ENCODE results near the gene OGDH.
"Not testable (repeated sequence)": the region's sequence is repeated elsewhere in the genome, so short reads cannot be mapped to it uniquely, and the experiment has no call there.

OGDH gene

DNA sequence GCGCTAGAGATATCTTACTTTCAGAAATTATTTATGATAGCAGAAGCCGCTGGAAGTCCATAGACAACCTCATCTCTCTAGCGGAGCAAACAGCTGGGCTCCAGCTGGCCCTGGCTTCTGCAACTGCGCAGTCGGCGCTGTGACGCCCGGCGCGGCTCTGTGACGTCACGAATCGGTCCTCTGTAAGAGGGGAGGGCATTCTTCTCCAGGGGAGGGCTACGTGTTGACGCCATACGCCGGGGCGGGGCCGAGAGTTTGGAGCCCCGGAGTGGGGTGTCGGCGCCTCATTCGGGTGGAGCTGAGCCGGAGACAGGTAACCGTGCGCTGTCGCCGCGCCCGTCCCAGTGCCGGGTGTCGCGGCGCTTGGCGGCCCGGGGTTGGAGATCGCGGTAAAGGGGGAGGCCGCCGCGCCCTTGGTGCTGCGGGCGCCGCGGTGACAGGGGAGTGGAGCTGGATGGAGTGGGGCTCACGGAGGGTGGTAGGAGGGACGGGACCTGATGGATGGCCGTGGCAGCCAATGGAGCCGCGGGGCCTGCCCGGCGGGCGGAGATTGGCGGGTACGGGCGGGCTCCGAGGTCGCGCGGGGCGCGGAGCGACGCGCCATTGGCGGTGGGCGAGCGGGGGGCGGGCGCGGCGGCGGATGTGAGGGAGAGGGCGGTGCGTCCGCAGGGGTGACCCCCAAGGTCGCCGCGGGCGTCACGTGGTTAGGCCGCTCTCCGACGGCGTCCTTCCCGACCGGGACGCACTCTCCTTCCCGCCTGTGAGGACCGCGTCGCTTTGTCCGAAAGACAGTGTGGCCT, at the start of gene OGDH:
Gene OGDH (plus strand): TSS at position 287 of the 800 bp plus-strand sequence. CDS start 17,717 bp downstream, outside the sequence.
- H3K9ac ChIP-seq (ENCODE audit: low read length) = peak within 1 kb of the TSS; percentile 90
- peak within 1 kb of the TSS; percentile 95 for H3K4me3 ChIP-seq (ENCODE audit: low read depth, low read length)
- no peaks in the 10 kb centered on the region for H3K36me3 ChIP-seq (ENCODE audit: control insufficient read depth, insufficient read depth, low read length)
- H3K27me3 ChIP-seq (ENCODE audit: control insufficient read depth, insufficient read depth, low read length) = peaks cover 4% of the 10 kb centered on the region; the same call in 1 of the 2 replicates
- H3K4me1 ChIP-seq (ENCODE audit: control insufficient read depth, insufficient read depth, low read length) = peaks cover 7% of the 10 kb centered on the region; the same call in 1 of the 2 replicates
- peak within 1 kb of the TSS; percentile 90 for H3K27ac ChIP-seq (ENCODE audit: low read depth, low read length)
- H3K9me3 ChIP-seq (ENCODE audit: control insufficient read depth, insufficient read depth, low read depth, low read length) = no peaks in the 10 kb centered on the region

DNA sequence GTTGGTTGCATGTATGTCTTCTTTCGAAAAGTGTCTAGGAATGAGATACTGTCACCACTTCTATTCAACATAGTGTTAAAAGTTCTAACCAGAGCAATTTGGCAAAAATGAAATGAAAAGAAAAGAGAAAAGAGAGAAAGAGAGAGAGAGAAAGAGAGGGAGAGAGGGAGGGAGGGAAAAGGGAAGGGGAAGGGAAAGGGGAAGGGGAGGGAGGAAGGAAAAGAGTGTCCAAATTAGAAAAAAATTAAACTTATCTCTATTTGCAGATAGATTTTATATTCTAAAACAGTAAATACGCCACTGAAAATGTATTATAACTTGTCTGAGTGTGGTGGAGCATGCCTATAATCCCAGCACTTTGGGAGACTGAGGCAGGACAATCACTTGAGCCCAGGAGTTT, 48.9 kb upstream of the OGDH start:
- no peak overlapping the region for H3K9ac ChIP-seq (ENCODE audit: low read length)
- H3K27ac ChIP-seq (ENCODE audit: low read depth, low read length) = no peak overlapping the region
- peaks cover 8% of the 10 kb centered on the region; the same call in 1 of the 2 replicates for H3K4me1 ChIP-seq (ENCODE audit: control insufficient read depth, insufficient read depth, low read length)
- H3K9me3 ChIP-seq (ENCODE audit: control insufficient read depth, insufficient read depth, low read depth, low read length) = no peaks in the 10 kb centered on the region
- H3K27me3 ChIP-seq (ENCODE audit: control insufficient read depth, insufficient read depth, low read length) = no peaks in the 10 kb centered on the region
- no peaks in the 10 kb centered on the region for H3K36me3 ChIP-seq (ENCODE audit: control insufficient read depth, insufficient read depth, low read length)
- H3K4me3 ChIP-seq (ENCODE audit: low read depth, low read length) = no peak overlapping the region

DNA sequence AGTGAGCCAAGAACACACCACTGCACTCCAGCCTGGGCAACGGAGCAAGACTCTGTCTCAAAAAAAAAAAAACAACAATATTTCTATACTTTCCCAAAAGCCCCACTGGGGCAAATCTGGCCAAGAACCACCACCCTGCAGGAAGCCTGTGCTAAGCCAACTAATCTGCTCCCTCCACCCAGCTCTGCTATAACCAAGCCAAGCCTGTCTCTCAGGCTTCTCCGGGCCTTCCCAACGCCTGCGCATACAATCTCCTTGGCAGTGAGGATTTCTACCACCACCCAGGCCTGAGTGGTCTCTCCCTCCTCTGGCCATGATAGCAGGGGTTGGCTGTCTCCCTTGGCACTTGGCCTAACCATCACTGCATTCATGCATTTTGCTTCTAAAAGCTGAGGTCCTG, 46.9 kb upstream of the OGDH start:
- H3K27me3 ChIP-seq (ENCODE audit: control insufficient read depth, insufficient read depth, low read length) = no peaks in the 10 kb centered on the region
- H3K9me3 ChIP-seq (ENCODE audit: control insufficient read depth, insufficient read depth, low read depth, low read length) = no peaks in the 10 kb centered on the region
- no peak overlapping the region for H3K27ac ChIP-seq (ENCODE audit: low read depth, low read length)
- H3K36me3 ChIP-seq (ENCODE audit: control insufficient read depth, insufficient read depth, low read length) = peaks cover 6% of the 10 kb centered on the region
- H3K4me3 ChIP-seq (ENCODE audit: low read depth, low read length) = no peak overlapping the region
- H3K9ac ChIP-seq (ENCODE audit: low read length) = no peak overlapping the region
- peaks cover 8% of the 10 kb centered on the region; the same call in 1 of the 2 replicates for H3K4me1 ChIP-seq (ENCODE audit: control insufficient read depth, insufficient read depth, low read length)

DNA sequence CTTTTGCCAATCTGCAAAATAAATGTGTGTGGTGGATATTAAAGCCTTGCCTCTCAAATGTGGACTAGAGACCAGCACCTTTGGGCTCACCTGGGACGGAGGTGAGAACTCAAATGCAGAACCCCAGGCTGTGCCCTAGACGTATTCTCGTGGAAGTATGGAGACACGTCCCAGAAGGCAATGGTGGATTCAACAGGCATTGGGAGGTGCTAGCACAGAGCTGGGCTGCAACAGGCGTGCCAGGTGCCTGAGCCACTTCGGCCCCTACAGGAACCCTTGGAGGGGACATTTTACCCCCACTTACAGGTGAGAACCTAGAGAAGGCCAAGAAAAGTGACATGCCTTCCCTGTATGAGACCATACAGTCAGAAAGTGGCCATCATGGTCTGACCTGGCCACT, 44.9 kb upstream of the OGDH start:
- Histone ChIP-seq H3K36me3 (ENCODE audit: control insufficient read depth, insufficient read depth, low read length) (peaks cover 24% of the 10 kb centered on the region), H3K4me1 (ENCODE audit: control insufficient read depth, insufficient read depth, low read length) (peaks cover 8% of the 10 kb centered on the region; the same call in 1 of the 2 replicates), H3K27me3 (ENCODE audit: control insufficient read depth, insufficient read depth, low read length) (no peaks in the 10 kb centered on the region), H3K9ac (ENCODE audit: low read length) (no peak overlapping the region), H3K27ac (ENCODE audit: low read depth, low read length) (no peak overlapping the region), H3K4me3 (ENCODE audit: low read depth, low read length) (no peak overlapping the region), H3K9me3 (ENCODE audit: control insufficient read depth, insufficient read depth, low read depth, low read length) (no peaks in the 10 kb centered on the region)

DNA sequence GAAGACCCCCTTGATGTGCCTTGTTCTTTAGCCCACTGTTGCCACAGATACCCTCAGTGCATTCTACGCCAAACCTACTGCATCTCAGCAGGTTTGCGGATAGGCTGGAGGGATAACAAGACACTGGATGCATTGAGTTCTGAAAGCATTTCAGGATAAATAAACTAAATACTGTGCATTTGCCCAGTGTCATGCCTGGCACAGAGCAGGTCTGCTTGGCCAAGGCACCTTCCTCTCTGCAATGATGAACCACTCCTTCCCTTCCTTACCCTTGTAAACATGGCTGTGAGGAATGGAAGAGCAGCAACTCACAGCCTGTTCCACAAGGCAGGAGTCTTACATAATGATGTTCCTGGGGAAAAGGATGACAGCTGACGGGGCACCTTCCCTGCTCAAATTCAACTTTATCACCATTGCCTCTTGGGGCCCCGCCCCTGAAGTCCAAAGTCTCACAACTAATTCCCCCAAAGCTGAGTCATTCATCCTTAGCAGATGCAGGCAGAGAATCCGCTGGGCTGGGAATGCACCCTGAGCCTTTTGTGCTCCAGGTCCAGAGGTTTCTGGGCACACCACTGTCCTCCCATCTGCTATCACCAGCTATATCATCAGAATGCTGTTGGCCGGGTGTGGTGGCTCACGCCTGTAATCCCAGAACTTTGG, 44.3 kb upstream of the OGDH start:
- no peaks in the 10 kb centered on the region for H3K27me3 ChIP-seq (ENCODE audit: control insufficient read depth, insufficient read depth, low read length)
- peaks cover 8% of the 10 kb centered on the region; the same call in 1 of the 2 replicates for H3K4me1 ChIP-seq (ENCODE audit: control insufficient read depth, insufficient read depth, low read length)
- H3K36me3 ChIP-seq (ENCODE audit: control insufficient read depth, insufficient read depth, low read length) = peaks cover 30% of the 10 kb centered on the region
- H3K9me3 ChIP-seq (ENCODE audit: control insufficient read depth, insufficient read depth, low read depth, low read length) = no peaks in the 10 kb centered on the region
- H3K4me3 ChIP-seq (ENCODE audit: low read depth, low read length) = no peak overlapping the region
- no peak overlapping the region for H3K27ac ChIP-seq (ENCODE audit: low read depth, low read length)
- no peak overlapping the region for H3K9ac ChIP-seq (ENCODE audit: low read length)

DNA sequence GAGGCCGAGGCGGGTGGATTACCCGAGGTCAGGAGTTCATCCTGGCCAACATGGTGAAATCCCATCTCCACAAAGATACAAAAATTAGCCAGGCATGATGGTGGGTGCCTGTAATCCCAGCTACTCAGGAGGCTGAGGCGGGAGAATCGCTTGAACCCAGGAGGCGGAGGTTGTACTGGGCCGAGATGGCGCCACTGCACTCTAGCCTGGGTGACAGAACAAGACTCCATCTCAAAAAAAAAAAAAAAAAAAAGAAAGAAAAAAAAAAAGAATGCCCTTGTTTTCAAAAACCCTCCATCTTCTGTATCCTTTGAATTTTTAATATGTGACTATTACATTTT, 43.8 kb upstream of the OGDH start:
- H3K27me3 ChIP-seq (ENCODE audit: control insufficient read depth, insufficient read depth, low read length); H3K27ac ChIP-seq (ENCODE audit: low read depth, low read length); H3K4me1 ChIP-seq (ENCODE audit: control insufficient read depth, insufficient read depth, low read length); H3K9me3 ChIP-seq (ENCODE audit: control insufficient read depth, insufficient read depth, low read depth, low read length); H3K9ac ChIP-seq (ENCODE audit: low read length); H3K4me3 ChIP-seq (ENCODE audit: low read depth, low read length): not testable (repeated sequence)
- peaks cover 35% of the 10 kb centered on the region for H3K36me3 ChIP-seq (ENCODE audit: control insufficient read depth, insufficient read depth, low read length)

DNA sequence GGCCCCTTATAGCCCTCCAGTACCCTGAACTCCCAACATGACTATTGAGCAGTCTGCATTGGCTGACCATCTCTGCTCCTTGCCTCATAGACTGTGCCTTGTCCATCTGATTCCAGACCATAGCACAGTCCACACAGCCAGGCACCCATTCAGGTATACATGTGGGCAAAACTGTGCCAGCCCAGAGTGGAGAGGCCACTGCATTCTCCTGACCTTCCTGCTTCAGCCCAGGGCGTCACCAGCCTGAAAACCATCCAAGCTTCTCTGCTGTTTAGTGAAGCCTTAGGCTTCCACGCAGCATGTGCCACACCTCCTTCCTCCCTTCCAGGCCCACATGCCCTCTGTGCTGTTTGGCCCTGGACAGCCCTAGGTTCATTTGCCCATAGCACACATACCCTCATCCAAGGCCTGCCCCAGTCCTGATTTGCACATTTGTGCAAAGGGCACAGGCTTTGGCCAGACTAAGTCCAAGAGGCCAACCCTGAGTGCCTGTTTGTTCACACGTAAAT, 43.2 kb upstream of the OGDH start:
- no peaks in the 10 kb centered on the region for H3K27me3 ChIP-seq (ENCODE audit: control insufficient read depth, insufficient read depth, low read length)
- no peaks in the 10 kb centered on the region for H3K9me3 ChIP-seq (ENCODE audit: control insufficient read depth, insufficient read depth, low read depth, low read length)
- H3K4me1 ChIP-seq (ENCODE audit: control insufficient read depth, insufficient read depth, low read length) = peaks cover 8% of the 10 kb centered on the region; the same call in 1 of the 2 replicates
- H3K4me3 ChIP-seq (ENCODE audit: low read depth, low read length) = no peak overlapping the region
- no peak overlapping the region for H3K9ac ChIP-seq (ENCODE audit: low read length)
- H3K27ac ChIP-seq (ENCODE audit: low read depth, low read length) = no peak overlapping the region
- peaks cover 42% of the 10 kb centered on the region for H3K36me3 ChIP-seq (ENCODE audit: control insufficient read depth, insufficient read depth, low read length)

DNA sequence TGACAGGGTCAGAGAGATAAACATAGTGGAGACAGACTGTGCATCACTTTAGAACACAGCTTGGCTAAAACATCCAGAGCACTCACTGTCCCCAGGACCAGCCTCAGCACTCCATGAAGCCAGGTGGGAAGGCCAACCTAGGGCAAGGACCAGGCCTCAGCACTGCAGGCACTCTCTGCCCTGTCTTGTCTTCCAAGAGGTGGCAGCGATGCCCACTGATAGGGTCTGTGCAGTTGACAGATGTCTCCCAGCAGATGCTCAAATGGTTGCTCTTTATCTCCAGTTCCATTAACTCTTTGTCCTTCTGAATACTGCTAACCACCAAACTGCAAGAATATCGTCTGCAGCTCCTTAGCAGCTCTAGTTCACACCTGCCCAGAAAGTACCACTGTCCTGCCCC, 41.8 kb upstream of the OGDH start:
- H3K4me3 ChIP-seq (ENCODE audit: low read depth, low read length) = no peak overlapping the region
- peaks cover 8% of the 10 kb centered on the region; the same call in 1 of the 2 replicates for H3K4me1 ChIP-seq (ENCODE audit: control insufficient read depth, insufficient read depth, low read length)
- no peaks in the 10 kb centered on the region for H3K9me3 ChIP-seq (ENCODE audit: control insufficient read depth, insufficient read depth, low read depth, low read length)
- no peaks in the 10 kb centered on the region for H3K27me3 ChIP-seq (ENCODE audit: control insufficient read depth, insufficient read depth, low read length)
- H3K9ac ChIP-seq (ENCODE audit: low read length) = no peak overlapping the region
- peaks cover 56% of the 10 kb centered on the region for H3K36me3 ChIP-seq (ENCODE audit: control insufficient read depth, insufficient read depth, low read length)
- no peak overlapping the region for H3K27ac ChIP-seq (ENCODE audit: low read depth, low read length)

DNA sequence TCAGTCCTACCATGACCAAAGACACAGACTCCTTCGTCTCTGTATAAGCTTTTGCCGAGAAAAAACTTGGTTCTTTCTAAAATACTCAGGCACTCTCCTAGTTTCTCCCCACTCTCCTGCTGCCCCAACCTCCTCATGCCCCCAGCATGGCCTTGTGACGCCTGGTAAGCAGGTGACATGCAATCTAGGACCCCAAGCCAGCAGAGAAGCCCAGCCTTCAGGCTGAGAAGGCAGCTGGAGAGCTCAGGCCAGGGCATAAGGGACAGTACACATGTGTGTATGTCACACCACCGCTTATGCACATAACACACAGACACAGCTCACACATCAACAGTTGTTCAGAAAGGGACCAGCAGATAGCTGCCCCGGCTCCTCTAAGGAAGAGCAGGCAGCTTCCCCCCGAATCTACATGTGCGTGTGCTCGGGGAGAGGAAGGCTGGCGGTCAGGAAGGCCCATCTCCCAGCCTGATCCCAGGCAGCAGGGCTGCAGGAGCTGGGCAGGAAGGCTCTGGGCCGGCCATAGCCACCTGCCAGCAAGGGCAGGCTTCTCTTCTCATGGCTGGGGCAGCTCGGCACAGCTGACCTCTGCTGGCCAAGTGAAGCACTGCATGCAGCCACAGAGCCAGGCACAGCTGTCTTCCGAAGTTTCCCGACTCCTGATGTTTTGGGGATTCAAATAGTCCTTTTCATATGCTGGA, 41.2 kb upstream of the OGDH start:
- H3K4me3 ChIP-seq (ENCODE audit: low read depth, low read length) = no peak overlapping the region
- no peaks in the 10 kb centered on the region for H3K9me3 ChIP-seq (ENCODE audit: control insufficient read depth, insufficient read depth, low read depth, low read length)
- H3K36me3 ChIP-seq (ENCODE audit: control insufficient read depth, insufficient read depth, low read length) = peaks cover 62% of the 10 kb centered on the region
- H3K9ac ChIP-seq (ENCODE audit: low read length) = no peak overlapping the region
- H3K4me1 ChIP-seq (ENCODE audit: control insufficient read depth, insufficient read depth, low read length) = peaks cover 8% of the 10 kb centered on the region; the same call in 1 of the 2 replicates
- no peak overlapping the region for H3K27ac ChIP-seq (ENCODE audit: low read depth, low read length)
- no peaks in the 10 kb centered on the region for H3K27me3 ChIP-seq (ENCODE audit: control insufficient read depth, insufficient read depth, low read length)

DNA sequence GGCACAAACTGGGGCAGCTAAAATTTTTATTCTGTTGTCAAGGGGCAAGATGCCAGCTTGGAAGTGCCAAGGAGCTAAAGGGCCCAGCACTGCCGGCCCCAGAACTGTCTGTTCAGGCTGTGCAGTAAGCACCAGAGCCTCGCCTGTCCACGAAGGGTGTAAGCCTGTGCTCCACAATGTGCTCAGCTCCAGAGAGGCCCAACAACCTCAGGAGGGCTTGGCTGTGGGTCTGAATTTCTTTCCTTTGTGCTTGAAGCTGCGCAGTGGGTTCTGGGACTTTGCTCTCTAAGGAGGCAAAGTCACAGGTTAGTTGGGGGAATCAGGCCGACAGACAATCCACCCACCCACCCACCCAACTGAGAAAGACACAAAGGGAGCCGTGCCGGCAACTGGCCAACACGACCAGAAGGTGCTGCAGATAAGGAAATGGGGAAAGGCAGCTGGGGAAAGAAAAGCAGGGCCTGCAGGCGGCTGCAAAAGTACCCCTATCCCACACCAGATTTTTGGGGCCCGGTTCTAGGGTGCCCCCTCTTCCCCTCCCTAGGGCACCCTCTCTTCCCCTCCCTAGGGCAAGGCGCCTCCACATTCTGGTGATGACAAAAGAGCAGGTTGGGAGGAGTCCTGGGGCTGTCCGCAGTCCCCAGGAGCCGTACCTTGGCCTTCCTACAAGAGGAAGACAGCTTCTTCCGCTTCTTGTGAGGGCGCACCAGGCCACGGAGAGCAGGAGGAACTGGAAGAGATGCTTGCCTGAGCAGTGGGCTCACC, 40.5 kb upstream of the OGDH start:
- peaks cover 69% of the 10 kb centered on the region for H3K36me3 ChIP-seq (ENCODE audit: control insufficient read depth, insufficient read depth, low read length)
- no peak overlapping the region for H3K27ac ChIP-seq (ENCODE audit: low read depth, low read length)
- no peaks in the 10 kb centered on the region for H3K9me3 ChIP-seq (ENCODE audit: control insufficient read depth, insufficient read depth, low read depth, low read length)
- H3K27me3 ChIP-seq (ENCODE audit: control insufficient read depth, insufficient read depth, low read length) = no peaks in the 10 kb centered on the region
- H3K4me3 ChIP-seq (ENCODE audit: low read depth, low read length) = no peak overlapping the region
- H3K9ac ChIP-seq (ENCODE audit: low read length) = no peak overlapping the region
- peaks cover 8% of the 10 kb centered on the region; the same call in 1 of the 2 replicates for H3K4me1 ChIP-seq (ENCODE audit: control insufficient read depth, insufficient read depth, low read length)
